Neural cell (in vitro differentiated cells): ENCODE measurements around the gene MYL7. TPM values are rescaled to one million over a fixed set of nuclear protein-coding genes. Genes with fewer than 3 reads are reported as not detected.

Experiments
- H2AFZ ChIP-seq: fragments of 200-600, 300-800 bp; sonication (generic), shearing (Covaris generic); 2 replicates; pipeline ENCODE4 v1.6.0; 2014; ENCODE audit warnings: low read depth, mild to moderate bottlenecking, antibody characterized with exemption, low read length, moderate library complexity
- H3F3A ChIP-seq: fragments of 200-600 bp; shearing (Covaris generic); 2 replicates; pipeline ENCODE4 v1.6.1; 2016; ENCODE audit warnings: mild to moderate bottlenecking, moderate library complexity, mixed read lengths, antibody characterized with exemption, low read length; ENCODE audit not compliant: insufficient read depth, poor library complexity, severe bottlenecking
- H3K27ac ChIP-seq: fragments of 200-600, 300-800 bp; sonication (generic), shearing (Covaris generic); 2 replicates; pipeline ENCODE4 v1.5.1; 2014; ENCODE audit warnings: mild to moderate bottlenecking, low read length, moderate library complexity
- H3K27me3 ChIP-seq: fragments of 300-800, 200-600 bp; sonication (generic), shearing (Covaris generic); 2 replicates; pipeline ENCODE4 v1.6.0; 2014; ENCODE audit warnings: mild to moderate bottlenecking, low read depth, low read length, moderate library complexity; ENCODE audit not compliant: insufficient read depth
- H3K36me3 ChIP-seq: fragments of 300-800, 200-600 bp; sonication (generic), shearing (Covaris generic); 2 replicates; pipeline ENCODE4 v1.5.1; 2014; ENCODE audit warnings: mild to moderate bottlenecking, antibody characterized with exemption, low read length, moderate library complexity; ENCODE audit not compliant: insufficient read depth
- H3K4me2 ChIP-seq: fragments of 300-800, 200-600 bp; sonication (generic), shearing (Covaris generic); 2 replicates; pipeline ENCODE4 v1.6.0; 2014; ENCODE audit warnings: mild to moderate bottlenecking, low read length
- H3K4me3 ChIP-seq: fragments of 300-800, 200-600 bp; sonication (generic), shearing (Covaris generic); 2 replicates; pipeline ENCODE4 v1.5.1; 2014; ENCODE audit warnings: mild to moderate bottlenecking, low read length, moderate library complexity
- H3K79me2 ChIP-seq: fragments of 200-600 bp; shearing (Covaris generic); replicated peaks from 2 replicates; pipeline ENCODE4 v1.6.0; 2014; ENCODE audit warnings: mild to moderate bottlenecking, low read length, moderate library complexity; ENCODE audit not compliant: insufficient read depth
- H3K9ac ChIP-seq: fragments of 300-800, 200-600 bp; sonication (generic), shearing (Covaris generic); 2 replicates; pipeline ENCODE4 v1.6.1; 2016; ENCODE audit warnings: mild to moderate bottlenecking, low read length, mixed read lengths
- H3K9me2 ChIP-seq: fragments of 200-600 bp; shearing (Covaris generic); 2 replicates; pipeline ENCODE4 v1.6.1; 2016; ENCODE audit warnings: mild to moderate bottlenecking, low read length, mixed read lengths; ENCODE audit not compliant: insufficient read depth
- H3K9me3 ChIP-seq: fragments of 200-600, 300-800 bp; sonication (generic), shearing (Covaris generic); 2 replicates; pipeline ENCODE4 v1.6.1; 2016; ENCODE audit warnings: mild to moderate bottlenecking, mixed run types, low read length, moderate library complexity, mixed read lengths
- H4K20me1 ChIP-seq: fragments of 200-600 bp; shearing (Covaris generic); 2 replicates; pipeline ENCODE4 v1.6.1; 2016; ENCODE audit warnings: mild to moderate bottlenecking, mixed run types; ENCODE audit not compliant: insufficient read depth
- EP300 ChIP-seq: fragments of 450-650 bp; conservative IDR thresholded peaks from 2 replicates; pipeline ENCODE4 v1.6.1; 2014; ENCODE audit warnings: antibody characterized with exemption, mild to moderate bottlenecking, moderate library complexity; ENCODE audit not compliant: poor library complexity, severe bottlenecking
- EZH2 ChIP-seq: fragments of 200-600, 300-800 bp; shearing (Covaris generic), sonication (generic); IDR thresholded peaks from 2 replicates; pipeline ENCODE4 v1.6.1; 2014; ENCODE audit warnings: antibody characterized with exemption, low read length, borderline replicate concordance, mild to moderate bottlenecking; ENCODE audit not compliant: insufficient read depth, poor library complexity, severe bottlenecking
- MXI1 ChIP-seq: fragments of 450-650 bp; conservative IDR thresholded peaks from 2 replicates; pipeline ENCODE4 v1.6.1; 2014; ENCODE audit warnings: antibody characterized with exemption, mild to moderate bottlenecking; ENCODE audit not compliant: poor library complexity, severe bottlenecking
- POLR2AphosphoS5 ChIP-seq: IDR thresholded peaks from 2 replicates; pipeline ENCODE4 v1.6.1; 2012
- RAD21 ChIP-seq: fragments of 450-650 bp; conservative IDR thresholded peaks from 2 replicates; pipeline ENCODE4 v1.6.1; 2014; ENCODE audit warnings: antibody characterized with exemption, mild to moderate bottlenecking, moderate library complexity
- SMC3 ChIP-seq: fragments of 450-650 bp; conservative IDR thresholded peaks from 2 replicates; pipeline ENCODE4 v1.6.1; 2014; ENCODE audit warnings: antibody characterized with exemption, mild to moderate bottlenecking, moderate library complexity; ENCODE audit not compliant: poor library complexity
- TAF1 ChIP-seq: IDR thresholded peaks from 2 replicates; pipeline ENCODE4 v1.6.1; 2012; ENCODE audit warnings: low read depth
- polyA plus RNA-seq: library from polyadenylated mRNA; depleted of rRNA; stranded (reverse); fragments of >200 nt; gene quantifications from 2 replicates; pipeline ENCODE4 v1.2.3, GENCODE V29; 2014
- TF ChIP-seq, protein P1 (sequence below): fragments of 450-650 bp; IDR thresholded peaks from 2 replicates; pipeline ENCODE4 v1.5.1; 2014; ENCODE audit warnings: antibody characterized with exemption, mild to moderate bottlenecking, moderate library complexity; ENCODE audit not compliant: poor library complexity, severe bottlenecking
- TF ChIP-seq, protein P2 (sequence below): IDR thresholded peaks from 2 replicates; pipeline ENCODE4 v1.6.1; 2012; ENCODE audit warnings: borderline replicate concordance

The MYL7 gene
- polyA plus RNA-seq, 1 donor from 2014 or later = 0.76 TPM

DNA sequence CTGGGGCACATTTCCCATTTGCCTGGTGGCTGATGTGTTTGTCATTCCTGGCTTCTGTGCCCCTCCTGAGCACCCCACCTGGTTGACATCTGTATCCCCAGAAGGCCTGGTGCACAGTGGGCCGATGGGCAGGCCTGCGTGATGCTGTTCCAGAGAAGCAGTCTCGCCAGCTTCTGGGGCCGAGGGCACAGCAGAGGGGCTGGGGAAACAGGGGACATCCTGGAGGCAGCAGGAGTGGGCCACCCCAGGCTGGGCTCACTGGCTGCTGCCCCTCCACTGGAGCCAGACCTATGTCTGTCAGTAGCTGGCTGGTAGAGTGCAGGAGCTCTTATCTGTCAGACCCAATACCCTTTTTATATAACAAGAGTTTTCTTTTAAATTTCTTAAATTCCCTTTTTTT lies 896 bp upstream of the MYL7 start:
- Histone ChIP-seq H3K27me3 (peaks cover 7% of the 10 kb centered on the region), H2AFZ (no peak overlapping the region), H3K9ac (no peak overlapping the region)

DNA sequence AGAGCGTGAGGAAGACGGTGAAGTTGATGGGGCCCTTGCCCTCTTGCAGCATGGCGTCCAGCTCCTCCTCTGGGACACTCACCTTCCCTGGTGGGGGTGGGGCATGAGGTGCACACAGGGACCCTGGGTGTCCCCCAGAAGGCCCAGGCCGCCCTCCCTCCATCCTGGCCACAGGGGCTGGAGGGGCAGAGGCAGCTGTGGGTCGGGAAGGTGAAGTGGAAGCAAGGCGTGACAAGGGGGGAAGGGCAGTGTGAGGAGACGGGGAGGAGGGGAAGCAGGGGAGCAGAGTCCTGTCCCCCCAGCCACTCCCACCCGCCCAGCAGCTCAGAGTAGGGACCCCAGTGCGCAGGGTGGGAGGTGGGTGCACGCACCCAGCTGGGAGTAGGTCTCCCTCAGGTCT lies 791 bp downstream of the MYL7 start:
- Histone ChIP-seq H3K4me3 (no peak overlapping the region), H3K9me3 (no peaks in the 10 kb centered on the region), H4K20me1 (no peaks in the 10 kb centered on the region), H3K4me2 (no peak overlapping the region), H3K9ac (no peak overlapping the region), H3K27ac (no peak overlapping the region), H2AFZ (no peak overlapping the region), H3K79me2 (no peaks in the 10 kb centered on the region), H3K36me3 (no peaks in the 10 kb centered on the region), H3F3A (no peaks in the 10 kb centered on the region), H3K9me2 (no peaks in the 10 kb centered on the region), H3K27me3 (peaks cover 3% of the 10 kb centered on the region)
- TF ChIP-seq TAF1 = no peak
- TF ChIP-seq, protein P1, sequence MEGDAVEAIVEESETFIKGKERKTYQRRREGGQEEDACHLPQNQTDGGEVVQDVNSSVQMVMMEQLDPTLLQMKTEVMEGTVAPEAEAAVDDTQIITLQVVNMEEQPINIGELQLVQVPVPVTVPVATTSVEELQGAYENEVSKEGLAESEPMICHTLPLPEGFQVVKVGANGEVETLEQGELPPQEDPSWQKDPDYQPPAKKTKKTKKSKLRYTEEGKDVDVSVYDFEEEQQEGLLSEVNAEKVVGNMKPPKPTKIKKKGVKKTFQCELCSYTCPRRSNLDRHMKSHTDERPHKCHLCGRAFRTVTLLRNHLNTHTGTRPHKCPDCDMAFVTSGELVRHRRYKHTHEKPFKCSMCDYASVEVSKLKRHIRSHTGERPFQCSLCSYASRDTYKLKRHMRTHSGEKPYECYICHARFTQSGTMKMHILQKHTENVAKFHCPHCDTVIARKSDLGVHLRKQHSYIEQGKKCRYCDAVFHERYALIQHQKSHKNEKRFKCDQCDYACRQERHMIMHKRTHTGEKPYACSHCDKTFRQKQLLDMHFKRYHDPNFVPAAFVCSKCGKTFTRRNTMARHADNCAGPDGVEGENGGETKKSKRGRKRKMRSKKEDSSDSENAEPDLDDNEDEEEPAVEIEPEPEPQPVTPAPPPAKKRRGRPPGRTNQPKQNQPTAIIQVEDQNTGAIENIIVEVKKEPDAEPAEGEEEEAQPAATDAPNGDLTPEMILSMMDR = no peak
- no peak for TF ChIP-seq EZH2
- no peak for TF ChIP-seq MXI1
- TF ChIP-seq SMC3 = no peak
- TF ChIP-seq EP300 = no peak
- TF ChIP-seq POLR2AphosphoS5 = no peak
- no peak for TF ChIP-seq RAD21
- TF ChIP-seq, protein P2, sequence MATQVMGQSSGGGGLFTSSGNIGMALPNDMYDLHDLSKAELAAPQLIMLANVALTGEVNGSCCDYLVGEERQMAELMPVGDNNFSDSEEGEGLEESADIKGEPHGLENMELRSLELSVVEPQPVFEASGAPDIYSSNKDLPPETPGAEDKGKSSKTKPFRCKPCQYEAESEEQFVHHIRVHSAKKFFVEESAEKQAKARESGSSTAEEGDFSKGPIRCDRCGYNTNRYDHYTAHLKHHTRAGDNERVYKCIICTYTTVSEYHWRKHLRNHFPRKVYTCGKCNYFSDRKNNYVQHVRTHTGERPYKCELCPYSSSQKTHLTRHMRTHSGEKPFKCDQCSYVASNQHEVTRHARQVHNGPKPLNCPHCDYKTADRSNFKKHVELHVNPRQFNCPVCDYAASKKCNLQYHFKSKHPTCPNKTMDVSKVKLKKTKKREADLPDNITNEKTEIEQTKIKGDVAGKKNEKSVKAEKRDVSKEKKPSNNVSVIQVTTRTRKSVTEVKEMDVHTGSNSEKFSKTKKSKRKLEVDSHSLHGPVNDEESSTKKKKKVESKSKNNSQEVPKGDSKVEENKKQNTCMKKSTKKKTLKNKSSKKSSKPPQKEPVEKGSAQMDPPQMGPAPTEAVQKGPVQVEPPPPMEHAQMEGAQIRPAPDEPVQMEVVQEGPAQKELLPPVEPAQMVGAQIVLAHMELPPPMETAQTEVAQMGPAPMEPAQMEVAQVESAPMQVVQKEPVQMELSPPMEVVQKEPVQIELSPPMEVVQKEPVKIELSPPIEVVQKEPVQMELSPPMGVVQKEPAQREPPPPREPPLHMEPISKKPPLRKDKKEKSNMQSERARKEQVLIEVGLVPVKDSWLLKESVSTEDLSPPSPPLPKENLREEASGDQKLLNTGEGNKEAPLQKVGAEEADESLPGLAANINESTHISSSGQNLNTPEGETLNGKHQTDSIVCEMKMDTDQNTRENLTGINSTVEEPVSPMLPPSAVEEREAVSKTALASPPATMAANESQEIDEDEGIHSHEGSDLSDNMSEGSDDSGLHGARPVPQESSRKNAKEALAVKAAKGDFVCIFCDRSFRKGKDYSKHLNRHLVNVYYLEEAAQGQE = no peak

More for the DNA sequence above, 896 bp upstream of the MYL7 start:
- Histone ChIP-seq H3K36me3 (no peaks in the 10 kb centered on the region), H3K9me2 (no peaks in the 10 kb centered on the region), H3K9me3 (no peaks in the 10 kb centered on the region), H3K79me2 (no peaks in the 10 kb centered on the region), H3K27ac (no peak overlapping the region), H3K4me3 (no peak overlapping the region), H3K4me2 (no peak overlapping the region), H3F3A (no peaks in the 10 kb centered on the region), H4K20me1 (no peaks in the 10 kb centered on the region)
- TF ChIP-seq MXI1 = no peak
